GM19025 (cell line): ENCODE measurements around the gene CFAP70.
"Not testable (repeated sequence)": the region's sequence is repeated elsewhere in the genome, so short reads cannot be mapped to it uniquely, and the experiment has no call there.

ENCODE experiments used
- ATAC-seq: cut with Tn5 transposase; IDR thresholded peaks from one replicate; pipeline ENCODE4 v1.9.1; 2021; ENCODE audit warnings: mild to moderate bottlenecking, low read depth, moderate library complexity; ENCODE audit not compliant: unreplicated experiment

Gene CFAP70

GRCh38 chr10:73261362-73261995 is 97.2 kb downstream of the CFAP70 start:
- ATAC-seq: no peak

GRCh38 chr10:73258612-73259011 is 100.1 kb downstream of the CFAP70 start:
- not testable (repeated sequence) for ATAC-seq

GRCh38 chr10:73253225-73253555 is 105.5 kb downstream of the CFAP70 start:
- ATAC-seq: no peak

DNA sequence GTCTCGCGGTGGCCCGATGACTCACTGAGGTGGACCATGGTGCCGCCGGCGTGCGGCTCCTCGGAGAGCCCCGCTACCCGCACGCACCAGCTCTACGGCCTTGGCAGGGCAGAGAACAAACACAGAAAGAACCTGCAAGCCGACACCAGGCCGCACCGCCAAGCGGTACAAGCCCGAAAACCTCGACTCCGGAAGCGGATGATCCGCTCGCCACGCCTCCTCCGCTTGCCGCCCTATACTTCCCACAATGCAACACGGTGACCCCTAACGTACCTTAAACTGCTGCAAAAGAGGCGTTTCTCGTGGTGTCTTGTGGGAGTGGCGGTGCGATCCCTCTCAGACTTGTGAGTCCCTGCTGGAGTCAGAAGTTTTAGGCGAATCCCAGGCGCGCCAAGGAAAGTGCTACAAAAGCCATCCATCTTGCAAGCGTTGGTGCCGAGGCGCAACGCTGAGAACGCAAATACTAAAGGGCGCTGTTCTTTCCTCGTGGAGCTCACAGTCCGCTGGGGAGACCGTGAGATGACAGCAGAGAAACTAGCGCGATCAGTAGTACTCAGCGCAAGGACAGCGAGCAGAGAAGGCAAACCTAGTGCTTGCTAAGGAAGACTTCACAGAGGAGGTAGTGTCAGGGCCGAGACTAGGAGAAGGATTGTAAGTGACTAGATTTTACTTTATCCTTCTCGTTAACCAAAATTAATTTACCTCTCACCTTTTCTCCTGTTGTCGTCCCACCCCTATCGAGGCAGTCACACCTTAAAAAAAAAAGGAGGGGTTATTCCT is 106.0 kb downstream of the CFAP70 start, which contains the start of gene MRPS16:
TSS of gene MRPS16 (minus strand) at position 200 of the 780 bp plus-strand sequence. CDS start at position 38, 162 bp downstream.
- ATAC-seq: peak; percentile 77

- no peak for ATAC-seq
Measured at GRCh38 chr10:73251683-73252444, 106.8 kb downstream of the CFAP70 start.

- ATAC-seq: no peak
Measured at GRCh38 chr10:73248259-73248724, 110.4 kb downstream of the CFAP70 start.

- no peak for ATAC-seq
Measured at GRCh38 chr10:73247509-73248258, 111.0 kb downstream of the CFAP70 start.

DNA sequence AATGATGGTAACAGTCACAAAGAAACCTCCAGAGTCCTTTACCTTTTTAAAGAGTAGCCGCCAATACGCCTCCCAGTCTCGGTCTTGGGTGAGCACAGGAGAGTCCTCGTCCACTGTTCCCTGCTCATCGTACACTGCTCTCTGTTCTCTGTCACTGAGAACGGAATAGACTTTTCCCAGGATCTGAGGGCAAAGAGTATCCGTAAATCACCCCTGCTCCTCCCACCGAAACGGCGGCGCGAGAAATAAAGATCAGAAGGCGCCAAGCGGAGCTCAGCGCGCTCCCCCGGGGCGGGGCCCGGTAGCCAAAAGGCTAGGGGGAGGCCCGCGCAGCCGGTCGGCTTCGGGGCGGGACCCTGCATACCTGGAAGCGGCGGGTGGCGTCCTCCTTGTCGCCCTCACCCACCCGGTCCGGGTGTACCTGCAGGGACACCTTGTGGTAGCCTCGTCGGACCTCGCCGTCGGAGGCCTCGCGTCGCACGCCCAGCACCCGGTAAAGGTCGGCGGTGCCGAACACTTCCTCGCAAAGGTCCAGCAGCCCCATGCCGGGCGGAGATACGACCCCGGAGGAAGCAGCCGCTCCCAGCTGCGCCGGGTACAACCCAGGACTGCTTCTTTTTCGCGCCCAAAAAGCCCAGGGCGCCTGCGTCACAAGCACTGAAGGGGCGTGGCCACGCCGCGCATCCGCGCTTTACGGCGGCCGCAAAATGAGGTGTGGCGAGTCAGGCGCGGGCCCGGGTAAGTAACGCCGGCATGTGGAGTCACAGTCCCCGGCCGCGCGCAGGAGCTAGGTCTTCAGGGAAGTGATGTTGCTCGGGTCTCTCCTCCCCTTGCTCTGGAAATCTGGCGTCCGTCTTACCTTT is 111.8 kb downstream of the CFAP70 start, which contains the start of gene DNAJC9:
TSS of gene DNAJC9 (minus strand) at position 610 of the 863 bp plus-strand sequence. CDS start at position 544, 66 bp downstream.
- peak; percentile 77 for ATAC-seq

DNA sequence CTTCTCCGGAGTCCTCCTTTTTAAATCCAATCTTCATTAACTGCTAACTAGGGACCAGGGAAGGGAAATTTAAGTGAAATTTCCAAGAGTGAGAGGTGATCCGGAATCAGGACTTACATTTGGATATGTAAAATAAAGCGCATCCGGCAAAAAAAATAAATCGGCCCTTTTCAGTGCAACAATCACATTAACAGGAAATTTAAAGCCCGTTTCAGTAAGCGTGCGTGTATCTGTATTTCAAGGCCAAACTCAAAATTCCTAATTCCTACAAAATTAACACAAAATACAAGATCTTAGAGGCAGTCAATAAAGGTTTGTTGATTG is 112.4 kb downstream of the CFAP70 start:
- no peak for ATAC-seq

DNA sequence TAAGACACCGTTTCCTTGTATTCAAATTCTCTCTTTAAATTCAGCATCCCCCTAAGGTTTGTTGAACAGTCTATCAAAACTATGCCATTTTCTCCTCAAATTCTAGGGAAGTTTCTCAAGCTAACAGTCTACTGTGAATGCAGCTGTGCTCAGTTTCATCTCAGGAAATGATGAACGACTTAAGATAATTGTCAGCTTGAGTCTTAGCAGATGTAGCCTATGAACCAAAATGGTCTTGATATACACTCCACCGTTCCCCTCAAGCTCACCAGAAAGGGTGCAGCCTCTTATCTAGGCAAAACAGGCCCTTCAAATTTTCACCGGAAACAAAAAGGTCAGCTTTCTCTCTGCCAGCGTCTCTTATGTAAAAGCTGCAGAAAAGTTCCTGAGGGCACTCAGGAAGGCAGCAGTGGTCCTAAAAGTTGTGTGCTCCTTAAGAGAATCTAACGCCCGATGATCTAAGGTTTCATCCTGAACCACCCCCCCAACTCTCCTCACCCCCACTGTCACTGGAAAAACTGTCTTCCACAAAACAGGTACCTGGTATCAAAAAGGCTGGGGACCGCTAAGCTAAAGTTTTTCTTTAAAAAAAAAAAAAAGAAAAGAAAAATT is 113.7 kb downstream of the CFAP70 start:
- no peak for ATAC-seq

DNA sequence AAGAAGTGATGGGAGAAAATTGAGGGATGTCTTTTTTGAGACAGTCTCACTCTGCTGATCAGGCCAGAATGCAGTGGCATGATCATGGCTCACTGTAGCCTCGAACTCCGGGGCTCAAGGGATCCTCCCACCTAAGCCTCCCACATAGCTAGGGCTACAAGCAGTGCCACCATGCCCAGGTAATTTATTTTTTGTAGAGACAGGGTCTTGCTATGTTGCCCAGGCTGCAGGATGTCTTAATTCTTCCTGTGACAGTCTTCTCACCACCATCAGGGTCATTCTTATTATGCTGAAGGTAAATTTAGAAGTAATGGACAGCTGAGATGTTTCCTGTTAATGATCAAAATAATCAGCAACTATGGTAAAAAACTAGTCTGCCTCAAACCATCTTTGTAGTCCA is 118.8 kb downstream of the CFAP70 start:
- ATAC-seq: no peak

GRCh38 chr10:73238990-73239566 is 119.6 kb downstream of the CFAP70 start:
- ATAC-seq: no peak

DNA sequence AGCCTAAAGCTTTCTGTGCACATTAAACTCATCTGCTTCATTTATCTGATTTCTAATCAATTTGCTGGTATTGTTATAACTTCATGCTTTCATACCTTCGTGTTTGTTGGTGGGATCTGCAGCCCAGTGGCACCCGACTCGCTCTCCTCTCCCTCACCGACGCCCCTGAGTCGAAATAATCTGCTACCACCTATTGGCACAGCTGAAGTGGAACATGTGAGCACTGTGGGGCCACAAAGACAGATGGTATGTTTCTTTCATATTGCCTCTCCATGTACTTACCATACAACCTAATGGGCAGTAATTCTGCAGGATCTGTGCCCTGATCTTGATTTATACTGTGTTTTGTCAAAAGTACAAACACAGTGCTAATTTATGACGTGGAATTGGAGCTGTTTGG is 124.0 kb downstream of the CFAP70 start:
- no peak for ATAC-seq

- ATAC-seq: no peak
Measured at GRCh38 chr10:73233883-73234282, 124.8 kb downstream of the CFAP70 start.

DNA sequence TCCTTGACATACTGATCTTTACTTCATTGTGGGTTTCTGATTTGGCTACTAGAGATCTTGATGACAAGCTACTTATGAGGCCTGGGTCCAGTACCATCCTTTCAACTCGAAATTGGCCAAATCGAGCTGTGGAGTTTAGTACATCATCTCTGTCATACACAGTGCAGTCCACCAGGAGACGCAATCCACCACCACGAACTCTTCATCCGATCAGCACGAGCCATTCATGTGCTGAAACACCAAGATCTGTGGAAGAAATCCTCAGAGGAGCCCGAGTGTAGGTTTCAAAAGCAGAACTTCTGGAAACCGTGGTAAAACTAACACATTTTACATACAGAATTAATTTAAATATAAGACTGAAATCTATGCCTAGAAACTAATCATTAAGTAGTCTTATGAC is 125.8 kb downstream of the CFAP70 start:
- ATAC-seq: no peak

DNA sequence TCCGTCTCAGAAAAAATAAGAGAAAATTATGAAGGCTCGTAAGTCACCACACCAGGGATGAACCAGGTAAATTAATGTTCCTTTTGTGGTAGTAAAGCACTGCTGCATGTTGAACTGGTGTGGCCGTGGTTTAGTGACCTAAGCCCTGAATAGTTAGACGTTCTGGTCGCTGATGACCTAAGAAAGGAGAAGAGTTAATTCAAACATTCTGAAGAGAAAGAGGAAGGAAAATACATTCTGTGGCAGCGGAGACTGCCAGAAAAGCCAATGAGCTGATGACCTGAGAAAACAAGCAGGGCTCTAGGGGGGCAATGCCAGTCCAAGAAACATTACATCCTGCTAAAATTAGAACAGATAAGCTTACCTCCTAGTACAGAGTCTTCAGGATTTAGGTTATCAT is 129.1 kb downstream of the CFAP70 start:
- ATAC-seq: no peak

- no peak for ATAC-seq
Measured at GRCh38 chr10:73228247-73228646, 130.4 kb downstream of the CFAP70 start.

DNA sequence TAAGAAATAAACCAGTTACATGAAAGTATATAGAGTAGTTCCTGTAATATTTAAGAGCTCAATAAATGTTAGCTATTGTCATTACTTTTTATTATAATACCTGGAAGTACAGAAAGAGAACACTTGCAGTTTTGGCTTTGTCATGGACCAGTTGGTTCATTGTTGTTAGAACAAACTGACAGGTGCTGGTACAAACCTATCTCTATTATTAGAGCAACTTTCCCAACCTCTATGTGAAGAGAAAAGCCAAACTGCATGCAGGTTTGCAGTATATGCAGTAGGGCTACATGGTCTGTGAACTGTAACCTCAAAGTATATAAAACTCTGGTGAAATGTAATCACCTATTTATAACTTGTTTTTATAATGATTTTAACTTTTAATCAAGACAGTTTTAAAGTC is 132.0 kb downstream of the CFAP70 start:
- ATAC-seq: no peak

DNA sequence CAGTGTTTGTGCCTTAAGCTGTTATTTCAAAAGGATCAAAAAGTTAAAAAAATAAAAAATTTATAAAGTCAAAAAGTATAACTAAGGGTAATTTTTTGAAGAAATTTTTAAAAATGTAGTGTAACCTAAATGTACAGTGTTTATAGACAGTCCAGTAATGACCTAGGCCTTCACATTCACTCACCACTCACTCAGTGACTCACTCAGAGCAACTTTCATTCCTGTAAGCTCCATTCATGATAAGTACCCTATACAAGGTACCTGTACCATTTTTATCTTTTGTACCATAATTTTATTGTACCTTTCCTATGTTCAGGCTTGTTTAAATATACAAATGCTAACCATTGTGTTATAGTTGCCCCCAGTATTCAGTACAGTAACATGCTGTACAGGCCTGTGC is 133.1 kb downstream of the CFAP70 start:
- no peak for ATAC-seq
